ENCODE data around the gene KRTAP3-1.

KRTAP3-1 gene

GRCh38 chr17:40978575-40979151 is 30.3 kb downstream of the KRTAP3-1 start:
- H3K4me3 ChIP-seq: 0 out of 2 replicates have a peak overlapping the region, but pooled peaks have one; percentile 45
- TF ChIP-seq EZH2 (IDR thresholded peaks at IDR 0.05) (no peak), POLR2AphosphoS5 (IDR thresholded peaks at IDR 0.05; ENCODE audit: borderline replicate concordance, low read depth, low read length) (no peak), FOXP2 (optimal IDR thresholded peaks at IDR 0.05; ENCODE audit: control extremely low read depth, extremely low read length, insufficient read depth) (no peak)
- no peaks in the 10 kb centered on the region for H3K9me3 ChIP-seq (ENCODE audit: low read depth, low read length)
- H3K9ac ChIP-seq (ENCODE audit: insufficient read length): peak overlapping the region; percentile 14
- no peaks in the 10 kb centered on the region for H3K36me3 ChIP-seq (ENCODE audit: insufficient read depth, low read length)
- peak overlapping the region; percentile 86 for H3K27ac ChIP-seq
- no peak for DNase-seq (ENCODE audit: low read depth, low spot score)

- TF ChIP-seq POLR2AphosphoS5 (IDR thresholded peaks at IDR 0.05; ENCODE audit: borderline replicate concordance, low read depth, low read length) (no peak), FOXP2 (optimal IDR thresholded peaks at IDR 0.05; ENCODE audit: control extremely low read depth, extremely low read length, insufficient read depth) (no peak), EZH2 (IDR thresholded peaks at IDR 0.05) (no peak)
- H3K27ac ChIP-seq: no peak overlapping the region
- H3K9me3 ChIP-seq (ENCODE audit: low read depth, low read length): no peaks in the 10 kb centered on the region
- H3K4me3 ChIP-seq: no peak overlapping the region
- no peak overlapping the region for H3K9ac ChIP-seq (ENCODE audit: insufficient read length)
- no peaks in the 10 kb centered on the region for H3K36me3 ChIP-seq (ENCODE audit: insufficient read depth, low read length)
- no peak for DNase-seq (ENCODE audit: low read depth, low spot score)
Observed at GRCh38 chr17:40975516-40975915, 33.4 kb downstream of the KRTAP3-1 start.

- no peak for TF ChIP-seq POLR2AphosphoS5 (IDR thresholded peaks at IDR 0.05; ENCODE audit: borderline replicate concordance, low read depth, low read length)
- TF ChIP-seq EZH2 (IDR thresholded peaks at IDR 0.05): no peak
- TF ChIP-seq FOXP2 (optimal IDR thresholded peaks at IDR 0.05; ENCODE audit: control extremely low read depth, extremely low read length, insufficient read depth): no peak
- H3K27ac ChIP-seq: no peak overlapping the region
- no peak for DNase-seq (ENCODE audit: low read depth, low spot score)
- no peaks in the 10 kb centered on the region; the same call in 1 of the 2 replicates for H3K9me3 ChIP-seq (ENCODE audit: low read depth, low read length)
- H3K9ac ChIP-seq (ENCODE audit: insufficient read length): no peak overlapping the region
- no peaks in the 10 kb centered on the region for H3K36me3 ChIP-seq (ENCODE audit: insufficient read depth, low read length)
- no peak overlapping the region for H3K4me3 ChIP-seq
Observed at GRCh38 chr17:40974366-40974765, 34.6 kb downstream of the KRTAP3-1 start.

GRCh38 chr17:40967582-40967981 is 41.3 kb downstream of the KRTAP3-1 start:
- Histone ChIP-seq H3K9me3 (ENCODE audit: low read depth, low read length) (no peaks in the 10 kb centered on the region; the same call in 1 of the 2 replicates), H3K36me3 (ENCODE audit: insufficient read depth, low read length) (no peaks in the 10 kb centered on the region), H3K9ac (ENCODE audit: insufficient read length) (no peak overlapping the region), H3K27ac (0 out of 2 replicates have a peak overlapping the region, but pooled peaks have one; percentile 33), H3K4me3 (no peak overlapping the region)
- TF ChIP-seq EZH2 (IDR thresholded peaks at IDR 0.05) (no peak), FOXP2 (optimal IDR thresholded peaks at IDR 0.05; ENCODE audit: control extremely low read depth, extremely low read length, insufficient read depth) (no peak), POLR2AphosphoS5 (IDR thresholded peaks at IDR 0.05; ENCODE audit: borderline replicate concordance, low read depth, low read length) (no peak)
- DNase-seq (ENCODE audit: low read depth, low spot score): no peak

- Histone ChIP-seq H3K27ac (0 out of 2 replicates have a peak within 1 kb of the TSS, but pooled peaks have one; percentile 33), H3K36me3 (ENCODE audit: insufficient read depth, low read length) (no peaks in the 10 kb centered on the region), H3K9ac (ENCODE audit: insufficient read length) (no peak within 1 kb of the TSS), H3K4me3 (no peak within 1 kb of the TSS), H3K9me3 (ENCODE audit: low read depth, low read length) (no peaks in the 10 kb centered on the region; the same call in 1 of the 2 replicates)
- TF ChIP-seq FOXP2 (optimal IDR thresholded peaks at IDR 0.05; ENCODE audit: control extremely low read depth, extremely low read length, insufficient read depth) (no peak), EZH2 (IDR thresholded peaks at IDR 0.05) (no peak), POLR2AphosphoS5 (IDR thresholded peaks at IDR 0.05; ENCODE audit: borderline replicate concordance, low read depth, low read length) (no peak)
- DNase-seq (ENCODE audit: low read depth, low spot score): no peak
Observed at GRCh38 chr17:40966848-40967247, 42.1 kb downstream of the KRTAP3-1 start, which contains the start of gene KRT39. KRT39 (minus strand) TSS chr17:40966948; CDS start chr17:40966856, 92 bp downstream.

GRCh38 chr17:40963838-40964237 is 45.1 kb downstream of the KRTAP3-1 start:
- Histone ChIP-seq H3K9me3 (ENCODE audit: low read depth, low read length) (no peaks in the 10 kb centered on the region), H3K9ac (ENCODE audit: insufficient read length) (no peak overlapping the region), H3K4me3 (no peak overlapping the region), H3K36me3 (ENCODE audit: insufficient read depth, low read length) (no peaks in the 10 kb centered on the region), H3K27ac (no peak overlapping the region)
- TF ChIP-seq EZH2 (IDR thresholded peaks at IDR 0.05): no peak
- TF ChIP-seq POLR2AphosphoS5 (IDR thresholded peaks at IDR 0.05; ENCODE audit: borderline replicate concordance, low read depth, low read length): no peak
- no peak for TF ChIP-seq FOXP2 (optimal IDR thresholded peaks at IDR 0.05; ENCODE audit: control extremely low read depth, extremely low read length, insufficient read depth)
- no peak for DNase-seq (ENCODE audit: low read depth, low spot score)

GRCh38 chr17:40962059-40962561 is 46.8 kb downstream of the KRTAP3-1 start:
- TF ChIP-seq POLR2AphosphoS5 (IDR thresholded peaks at IDR 0.05; ENCODE audit: borderline replicate concordance, low read depth, low read length): no peak
- TF ChIP-seq FOXP2 (optimal IDR thresholded peaks at IDR 0.05; ENCODE audit: control extremely low read depth, extremely low read length, insufficient read depth): no peak
- no peak for TF ChIP-seq EZH2 (IDR thresholded peaks at IDR 0.05)
- Histone ChIP-seq H3K9ac (ENCODE audit: insufficient read length) (no peak overlapping the region), H3K27ac (peak overlapping the region; percentile 48; the same call in 1 of the 2 replicates), H3K4me3 (no peak overlapping the region), H3K36me3 (ENCODE audit: insufficient read depth, low read length) (no peaks in the 10 kb centered on the region), H3K9me3 (ENCODE audit: low read depth, low read length) (no peaks in the 10 kb centered on the region)
- DNase-seq (ENCODE audit: low read depth, low spot score): no peak

GRCh38 chr17:40961591-40961990 is 47.3 kb downstream of the KRTAP3-1 start:
- no peak for DNase-seq (ENCODE audit: low read depth, low spot score)
- Histone ChIP-seq H3K9me3 (ENCODE audit: low read depth, low read length) (no peaks in the 10 kb centered on the region), H3K36me3 (ENCODE audit: insufficient read depth, low read length) (no peaks in the 10 kb centered on the region), H3K27ac (peak overlapping the region; percentile 63; the same call in 1 of the 2 replicates), H3K4me3 (no peak overlapping the region; the same call in 1 of the 2 replicates), H3K9ac (ENCODE audit: insufficient read length) (no peak overlapping the region)
- TF ChIP-seq POLR2AphosphoS5 (IDR thresholded peaks at IDR 0.05; ENCODE audit: borderline replicate concordance, low read depth, low read length) (no peak), FOXP2 (optimal IDR thresholded peaks at IDR 0.05; ENCODE audit: control extremely low read depth, extremely low read length, insufficient read depth) (no peak), EZH2 (IDR thresholded peaks at IDR 0.05) (no peak)

Data from SK-N-MC (cell line).